ENCODE data around the gene NUP62.

GRCh38 chr19:49929611-49930482 is 543 bp upstream of the NUP62 start:
- TF ChIP-seq SP1 (IDR thresholded peaks at IDR 0.05) (peak; percentile 62), CTCF (IDR thresholded peaks at IDR 0.05; ENCODE audit: low read depth, low read length, missing input control) (peak; percentile 13), JUND (IDR thresholded peaks at IDR 0.05) (peak in 1 of 2 donors; percentile 8), TAF1 (conservative IDR thresholded peaks at IDR 0.05) (no peak), YY1 (IDR thresholded peaks at IDR 0.05) (no peak), RAD21 (IDR thresholded peaks at IDR 0.05) (no peak), ZBTB33 (IDR thresholded peaks at IDR 0.05) (peak; percentile 46), GABPA (IDR thresholded peaks at IDR 0.05 in 1 of 2, conservative IDR thresholded peaks at IDR 0.05 in 1 of 2) (no peak), EGR1 (IDR thresholded peaks at IDR 0.05; ENCODE audit: low read depth in 2 of 2) (no peak)
- TF ChIP-seq, protein P1, sequence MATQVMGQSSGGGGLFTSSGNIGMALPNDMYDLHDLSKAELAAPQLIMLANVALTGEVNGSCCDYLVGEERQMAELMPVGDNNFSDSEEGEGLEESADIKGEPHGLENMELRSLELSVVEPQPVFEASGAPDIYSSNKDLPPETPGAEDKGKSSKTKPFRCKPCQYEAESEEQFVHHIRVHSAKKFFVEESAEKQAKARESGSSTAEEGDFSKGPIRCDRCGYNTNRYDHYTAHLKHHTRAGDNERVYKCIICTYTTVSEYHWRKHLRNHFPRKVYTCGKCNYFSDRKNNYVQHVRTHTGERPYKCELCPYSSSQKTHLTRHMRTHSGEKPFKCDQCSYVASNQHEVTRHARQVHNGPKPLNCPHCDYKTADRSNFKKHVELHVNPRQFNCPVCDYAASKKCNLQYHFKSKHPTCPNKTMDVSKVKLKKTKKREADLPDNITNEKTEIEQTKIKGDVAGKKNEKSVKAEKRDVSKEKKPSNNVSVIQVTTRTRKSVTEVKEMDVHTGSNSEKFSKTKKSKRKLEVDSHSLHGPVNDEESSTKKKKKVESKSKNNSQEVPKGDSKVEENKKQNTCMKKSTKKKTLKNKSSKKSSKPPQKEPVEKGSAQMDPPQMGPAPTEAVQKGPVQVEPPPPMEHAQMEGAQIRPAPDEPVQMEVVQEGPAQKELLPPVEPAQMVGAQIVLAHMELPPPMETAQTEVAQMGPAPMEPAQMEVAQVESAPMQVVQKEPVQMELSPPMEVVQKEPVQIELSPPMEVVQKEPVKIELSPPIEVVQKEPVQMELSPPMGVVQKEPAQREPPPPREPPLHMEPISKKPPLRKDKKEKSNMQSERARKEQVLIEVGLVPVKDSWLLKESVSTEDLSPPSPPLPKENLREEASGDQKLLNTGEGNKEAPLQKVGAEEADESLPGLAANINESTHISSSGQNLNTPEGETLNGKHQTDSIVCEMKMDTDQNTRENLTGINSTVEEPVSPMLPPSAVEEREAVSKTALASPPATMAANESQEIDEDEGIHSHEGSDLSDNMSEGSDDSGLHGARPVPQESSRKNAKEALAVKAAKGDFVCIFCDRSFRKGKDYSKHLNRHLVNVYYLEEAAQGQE (IDR thresholded peaks at IDR 0.05), result peak; percentile 79
- TF ChIP-seq, protein P2, sequence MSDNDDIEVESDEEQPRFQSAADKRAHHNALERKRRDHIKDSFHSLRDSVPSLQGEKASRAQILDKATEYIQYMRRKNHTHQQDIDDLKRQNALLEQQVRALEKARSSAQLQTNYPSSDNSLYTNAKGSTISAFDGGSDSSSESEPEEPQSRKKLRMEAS (IDR thresholded peaks at IDR 0.05), result peak; percentile 79
